ENCODE data around the gene GLB1L2.
A peak's percentile ranks its signal among the peaks of the same experiment; 100 is the strongest.

Gene GLB1L2

GRCh38 chr11:134385774-134386565, 54.2 kb downstream of the GLB1L2 start:
- DNase-seq (ENCODE audit: low read depth), result no peak
- TF ChIP-seq MYC (IDR thresholded peaks at IDR 0.05; ENCODE audit: low read depth, low read length) (no peak), MAX (IDR thresholded peaks at IDR 0.05; ENCODE audit: low read depth, low read length) (no peak), CTCF (IDR thresholded peaks at IDR 0.05; ENCODE audit: low read depth, low read length) (no peak), POLR2A (IDR thresholded peaks at IDR 0.05; ENCODE audit: extremely low read depth, insufficient read length) (no peak)
- no peak overlapping the region for H3K4me3 ChIP-seq (ENCODE audit: low read depth, low read length)

GRCh38 chr11:134386945-134387344, 55.2 kb downstream of the GLB1L2 start:
- TF ChIP-seq POLR2A (IDR thresholded peaks at IDR 0.05; ENCODE audit: extremely low read depth, insufficient read length) (no peak), MYC (IDR thresholded peaks at IDR 0.05; ENCODE audit: low read depth, low read length) (no peak), CTCF (IDR thresholded peaks at IDR 0.05; ENCODE audit: low read depth, low read length) (no peak), MAX (IDR thresholded peaks at IDR 0.05; ENCODE audit: low read depth, low read length) (no peak)
- DNase-seq (ENCODE audit: low read depth), result peak; percentile 40
- no peak overlapping the region for H3K4me3 ChIP-seq (ENCODE audit: low read depth, low read length)

GRCh38 chr11:134387501-134387900, 55.7 kb downstream of the GLB1L2 start:
- TF ChIP-seq MAX (IDR thresholded peaks at IDR 0.05; ENCODE audit: low read depth, low read length), result no peak
- TF ChIP-seq CTCF (IDR thresholded peaks at IDR 0.05; ENCODE audit: low read depth, low read length), result no peak
- TF ChIP-seq MYC (IDR thresholded peaks at IDR 0.05; ENCODE audit: low read depth, low read length), result no peak
- TF ChIP-seq POLR2A (IDR thresholded peaks at IDR 0.05; ENCODE audit: extremely low read depth, insufficient read length), result no peak
- H3K4me3 ChIP-seq (ENCODE audit: low read depth, low read length), result no peak overlapping the region
- DNase-seq (ENCODE audit: low read depth), result no peak

GRCh38 chr11:134388590-134388989, 56.8 kb downstream of the GLB1L2 start:
- no peak for DNase-seq (ENCODE audit: low read depth)
- TF ChIP-seq POLR2A (IDR thresholded peaks at IDR 0.05; ENCODE audit: extremely low read depth, insufficient read length), result no peak
- TF ChIP-seq MAX (IDR thresholded peaks at IDR 0.05; ENCODE audit: low read depth, low read length), result no peak
- no peak for TF ChIP-seq CTCF (IDR thresholded peaks at IDR 0.05; ENCODE audit: low read depth, low read length)
- no peak for TF ChIP-seq MYC (IDR thresholded peaks at IDR 0.05; ENCODE audit: low read depth, low read length)
- H3K4me3 ChIP-seq (ENCODE audit: low read depth, low read length), result no peak overlapping the region

- no peak for DNase-seq (ENCODE audit: low read depth)
- no peak overlapping the region for H3K4me3 ChIP-seq (ENCODE audit: low read depth, low read length)
- TF ChIP-seq MAX (IDR thresholded peaks at IDR 0.05; ENCODE audit: low read depth, low read length) (no peak), CTCF (IDR thresholded peaks at IDR 0.05; ENCODE audit: low read depth, low read length) (no peak), MYC (IDR thresholded peaks at IDR 0.05; ENCODE audit: low read depth, low read length) (no peak), POLR2A (IDR thresholded peaks at IDR 0.05; ENCODE audit: extremely low read depth, insufficient read length) (no peak)
Measured at GRCh38 chr11:134389464-134390180, 57.8 kb downstream of the GLB1L2 start.

All from NB4 (cell line).